H1 (cell line): ENCODE results near the gene GRIN2C. TPM values are rescaled to one million over a fixed set of nuclear protein-coding genes. Genes with fewer than 3 reads are reported as not detected.

Source experiments
- CTCF ChIA-PET: fragments of 300-600 bp; sonication (Branson Sonifier 250); formaldehyde crosslinking; loops from one replicate; lab custom pipeline; 2021; ENCODE audit not compliant: partially characterized antibody; lab: Charles Lee
- POLR2A ChIA-PET: fragments of 300-600 bp; sonication (Branson Sonifier 250); formaldehyde crosslinking; loops from one replicate; lab custom pipeline; 2021; ENCODE audit warnings: inconsistent platforms; ENCODE audit not compliant: partially characterized antibody; lab: Charles Lee
- DNase-seq, 2 experiments: peaks; one replicate each; pipeline versions ENCODE4 v3.0.0 to v3.0.0-alpha.2; 2010 to 2022; ENCODE audit warnings: low spot score in 2 of 2, low read depth in 1 of 2, mixed read lengths in 1 of 2
- FAIRE-seq: peaks from 2 replicates; lab custom pipeline; 2011; peaks lifted over from hg19 to GRCh38; lab: Jason Lieb, UNC
- H2AFZ ChIP-seq: 2 replicates; pipeline ENCODE4 v1.8.1; 2012; ENCODE audit warnings: low read length, inconsistent platforms
- H2AK5ac ChIP-seq: 2 replicates; pipeline ENCODE4 v1.6.1; 2013; ENCODE audit warnings: low read depth, low read length
- H2BK120ac ChIP-seq: replicated peaks from 2 replicates; pipeline ENCODE3; 2013; ENCODE audit warnings: low read depth, low read length, inconsistent platforms
- H2BK12ac ChIP-seq: 2 replicates; pipeline ENCODE4 v1.6.1; 2013; ENCODE audit warnings: low read depth, low read length
- H2BK15ac ChIP-seq: 2 replicates; pipeline ENCODE4 v1.6.1; 2013; ENCODE audit warnings: low read length
- H2BK20ac ChIP-seq: 2 replicates; pipeline ENCODE4 v1.6.1; 2013; ENCODE audit warnings: low read length
- H2BK5ac ChIP-seq: 2 replicates; pipeline ENCODE4 v1.6.1; 2013; ENCODE audit warnings: low read depth, low read length
- H3K14ac ChIP-seq: 2 replicates; pipeline ENCODE4 v1.6.1; 2013; ENCODE audit warnings: inconsistent platforms; ENCODE audit not compliant: insufficient read length
- H3K18ac ChIP-seq: 2 replicates; pipeline ENCODE4 v1.6.1; 2013; ENCODE audit warnings: low read length; ENCODE audit errors: extremely low read depth
- H3K23ac ChIP-seq: 2 replicates; pipeline ENCODE4 v1.6.1; 2013; ENCODE audit warnings: inconsistent platforms; ENCODE audit not compliant: insufficient read length
- H3K23me2 ChIP-seq: 2 replicates; pipeline ENCODE4 v1.6.1; 2013; ENCODE audit warnings: low read depth, low read length
- H3K27ac ChIP-seq: 2 replicates; pipeline ENCODE4 v1.6.1; 2011; ENCODE audit warnings: low read depth, low read length, inconsistent platforms
- H3K27me3 ChIP-seq, 4 experiments: replicated peaks in 1 of 4; 1 replicate in 1 of 4; 2 replicates in 3 of 4; pipeline versions ENCODE4 v1.6.1 to v1.8.1; 2011 to 2013; ENCODE audit warnings: low read length in 3 of 4, mild to moderate bottlenecking in 3 of 4, inconsistent platforms in 2 of 4, mixed read lengths in 2 of 4, moderate library complexity in 1 of 4; ENCODE audit not compliant: control insufficient read depth in 3 of 4, insufficient read depth in 3 of 4; ENCODE audit errors: extremely low read depth in 1 of 4
- H3K36me3 ChIP-seq, 4 experiments: 2 replicates each; pipeline versions ENCODE4 v1.6.1 to v1.8.1; 2011 to 2013; ENCODE audit warnings: mild to moderate bottlenecking in 4 of 4, low read length in 3 of 4, moderate library complexity in 2 of 4, control low read depth in 1 of 4, inconsistent platforms in 1 of 4; ENCODE audit not compliant: insufficient read depth in 4 of 4, control insufficient read depth in 2 of 4
- H3K4ac ChIP-seq: replicated peaks from 2 replicates; pipeline ENCODE3; 2013; ENCODE audit warnings: low read length, low read depth, mixed read lengths, inconsistent platforms; ENCODE audit not compliant: insufficient read length
- H3K4me1 ChIP-seq, 4 experiments: replicated peaks in 1 of 4; 1 replicate in 1 of 4; 2 replicates in 3 of 4; pipeline versions ENCODE4 v1.6.1 to v1.8.1; 2011 to 2013; ENCODE audit warnings: low read length in 3 of 4, inconsistent platforms in 2 of 4, mixed read lengths in 1 of 4; ENCODE audit not compliant: insufficient read depth in 4 of 4, control insufficient read depth in 3 of 4
- H3K4me2 ChIP-seq, 2 experiments: 2 replicates each; pipeline versions ENCODE4 v1.6.1 to v1.8.1; 2011 to 2013; ENCODE audit warnings: low read depth in 2 of 2, low read length in 2 of 2, control low read depth in 1 of 2, inconsistent platforms in 1 of 2, mild to moderate bottlenecking in 1 of 2; ENCODE audit not compliant: insufficient read depth in 1 of 2
- H3K4me3 ChIP-seq, 4 experiments: fragments of 200-600, 300-600 bp in 1 of 4; sonication (generic), shearing (Covaris generic), sonication (Bioruptor Twin) in 1 of 4; 2 replicates each; pipeline versions ENCODE4 v1.5.1 to v1.8.1; 2011 to 2016; ENCODE audit warnings: low read length in 4 of 4, low read depth in 3 of 4, control low read depth in 2 of 4, inconsistent platforms in 2 of 4, mild to moderate bottlenecking in 2 of 4, mixed read lengths in 1 of 4, moderate library complexity in 1 of 4; ENCODE audit not compliant: insufficient read depth in 2 of 4; ENCODE audit errors: extremely low read depth in 1 of 4
- H3K56ac ChIP-seq: replicated peaks from 2 replicates; pipeline ENCODE3; 2013; ENCODE audit warnings: low read depth, mild to moderate bottlenecking, mixed read lengths, low read length, inconsistent platforms; ENCODE audit not compliant: insufficient read length
- H3K79me1 ChIP-seq: 2 replicates; pipeline ENCODE4 v1.6.1; 2013; ENCODE audit warnings: low read depth, low read length, control low read depth
- H3K79me2 ChIP-seq, 2 experiments: 2 replicates each; pipeline versions ENCODE4 v1.6.1 to v1.8.1; 2012 to 2013; ENCODE audit warnings: low read length in 2 of 2, mild to moderate bottlenecking in 2 of 2, inconsistent platforms in 1 of 2; ENCODE audit not compliant: insufficient read depth in 2 of 2, control insufficient read depth in 1 of 2
- H3K9ac ChIP-seq, 4 experiments: replicated peaks in 1 of 4; 1 replicate in 1 of 4; 2 replicates in 3 of 4; pipeline versions ENCODE4 v1.6.1 to v1.8.1; 2011 to 2013; ENCODE audit warnings: low read depth in 3 of 4, low read length in 3 of 4, control low read depth in 2 of 4, mild to moderate bottlenecking in 2 of 4, moderate library complexity in 2 of 4, inconsistent platforms in 1 of 4; ENCODE audit errors: extremely low read depth in 1 of 4
- H3K9me3 ChIP-seq, 2 experiments: 2 replicates each; pipeline versions ENCODE4 v1.6.1 to v1.8.1; 2012 to 2013; ENCODE audit warnings: mild to moderate bottlenecking in 2 of 2, moderate library complexity in 2 of 2, control low read depth in 1 of 2, inconsistent platforms in 1 of 2, low read depth in 1 of 2, low read length in 1 of 2, mixed read lengths in 1 of 2; ENCODE audit not compliant: insufficient read depth in 2 of 2
- H4K20me1 ChIP-seq, 2 experiments: replicated peaks in 1 of 2; 2 replicates each; pipeline versions ENCODE3 to v1.8.1; 2011 to 2013; ENCODE audit warnings: inconsistent platforms in 2 of 2, low read length in 2 of 2, mild to moderate bottlenecking in 1 of 2; ENCODE audit not compliant: insufficient read depth in 2 of 2, control insufficient read depth in 1 of 2
- H4K5ac ChIP-seq: 2 replicates; pipeline ENCODE4 v1.6.1; 2013; ENCODE audit warnings: low read length, low read depth, mixed read lengths, inconsistent platforms; ENCODE audit not compliant: insufficient read length
- H4K8ac ChIP-seq: 2 replicates; pipeline ENCODE4 v1.8.0; 2013; ENCODE audit warnings: mild to moderate bottlenecking, moderate library complexity, low read length, inconsistent platforms; ENCODE audit not compliant: insufficient read depth; ENCODE audit errors: extremely low read depth
- H4K91ac ChIP-seq: replicated peaks from 2 replicates; pipeline ENCODE3; 2013; ENCODE audit warnings: low read length, mixed read lengths, inconsistent platforms; ENCODE audit not compliant: insufficient read length
- NANOG ChIP-seq: IDR thresholded peaks from 2 replicates; pipeline ENCODE4 v1.6.1; 2011; ENCODE audit warnings: low read length, low read depth, mild to moderate bottlenecking, inconsistent platforms; ENCODE audit not compliant: insufficient read depth, poor library complexity, severe bottlenecking
- POLR2A ChIP-seq, 2 experiments: IDR thresholded peaks; 1 replicate in 1 of 2; 2 replicates in 1 of 2; pipeline ENCODE4 v1.6.1; 2011; ENCODE audit warnings: low read depth in 2 of 2, low read length in 2 of 2, mild to moderate bottlenecking in 2 of 2; ENCODE audit errors: control extremely low read depth in 1 of 2
- SAP30 ChIP-seq: fragments of 300-600 bp; sonication (generic); IDR thresholded peaks from 2 replicates; pipeline ENCODE4 v1.7.1; 2012; ENCODE audit warnings: low read length, moderate library complexity, mild to moderate bottlenecking, inconsistent platforms; ENCODE audit not compliant: insufficient read depth, insufficient replicate concordance
- WGBS, 2 experiments: shearing (Covaris generic) in 1 of 2; methylation state at CpG; one replicate each; pipeline versions ENCODE4 v1.1.6 to v1.1.7; 2013 to 2015; ENCODE audit warnings: low lambda C conversion rate in 2 of 2, mixed read lengths in 2 of 2, inconsistent platforms in 1 of 2, low coverage in 1 of 2, missing lambda C conversion rate in 1 of 2; ENCODE audit not compliant: insufficient replicate concordance in 2 of 2, insufficient coverage in 1 of 2, insufficient read length in 1 of 2; ENCODE audit errors: extremely low coverage in 1 of 2, missing lambda C conversion rate in 1 of 2; 5-methylcytosine and 5-hydroxymethylcytosine counted together
- polyA plus RNA-seq, 7 experiments: library from polyadenylated mRNA; depleted of rRNA in 3 of 7; stranded (reverse) in 5 of 7; unstranded in 2 of 7; fragments of >200 nt in 5 of 7; fragments of 200-250 nt in 2 of 7; gene quantifications; 1 replicate in 5 of 7; 2 replicates in 1 of 7; 4 replicates in 1 of 7; pipeline versions ENCODE4 v1.2.1 to v1.2.3, GENCODE V29; 2011 to 2013; ENCODE audit warnings: missing spikeins in 2 of 7, mixed read lengths in 2 of 7
- total RNA-seq: library from RNA; stranded (reverse); fragmentation: NEBNext Ultra II Directional; extraction: Animal tissue kit (Norgen Biotek cat#: 25700); gene quantifications from 2 replicates; pipeline ENCODE4 v1.2.1, GENCODE V29; 2021

Gene GRIN2C
- total and polyA plus RNA-seq, 2 of the 8 experiments (the other 6 are each of a cell fraction or from before 2014, with no cell fraction given): 0.06 to 0.07 TPM

DNA sequence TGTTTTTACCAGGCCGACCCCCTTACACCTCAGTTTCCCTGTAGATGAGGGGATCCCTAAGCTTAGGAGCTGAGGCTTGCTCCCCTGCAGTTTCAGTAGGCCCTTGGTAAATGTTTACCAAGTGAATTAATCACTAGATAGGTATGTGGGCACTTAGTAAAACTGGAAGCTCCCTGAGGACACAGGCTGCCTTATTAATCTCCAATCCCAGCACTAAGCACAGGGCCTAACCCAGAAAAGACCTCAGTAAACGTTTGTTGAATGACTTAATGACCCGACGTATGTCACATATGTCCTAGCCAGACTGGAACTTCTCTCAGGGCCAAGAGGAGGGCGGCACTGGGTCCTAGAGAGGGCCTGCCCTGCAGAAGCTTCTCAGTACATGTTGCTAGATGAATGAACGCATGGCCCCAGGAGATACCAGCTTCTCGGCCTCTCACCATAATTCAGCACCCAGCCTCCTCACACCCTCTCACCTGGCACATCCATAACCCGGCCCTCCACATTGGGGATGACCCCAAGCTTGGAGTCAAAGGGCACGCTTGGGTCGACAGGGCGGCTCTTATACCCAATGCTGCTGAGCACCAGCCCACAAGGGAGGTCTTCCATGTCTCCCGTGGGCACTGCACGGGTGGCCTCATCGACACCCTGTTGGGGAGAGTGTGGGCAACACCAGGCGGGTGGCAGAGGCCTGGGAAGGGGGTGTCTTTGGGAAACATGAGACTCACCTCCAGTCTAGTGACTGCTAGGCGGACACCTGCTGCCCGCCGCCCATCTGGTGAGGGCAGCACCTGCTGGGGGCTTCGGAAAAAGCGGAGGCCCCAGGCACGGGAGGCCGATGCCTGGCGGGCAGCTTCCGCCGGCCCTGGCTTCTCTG is 4.0 kb upstream of the GRIN2C start:
- H4K91ac ChIP-seq: no peak overlapping the region
- H3K23me2 ChIP-seq: no peaks in the 10 kb centered on the region; the same call in 1 of the 2 replicates
- H4K20me1 ChIP-seq: peaks cover 2 to 9% of the 10 kb centered on the region in 2 experiments
- FAIRE-seq (no peak), DNase-seq (no peak)
- no peak overlapping the region for H2BK120ac ChIP-seq
- H2BK12ac ChIP-seq: no peak overlapping the region
- H3K79me2 ChIP-seq: no peaks in the 10 kb centered on the region
- no peak overlapping the region for H2BK5ac ChIP-seq
- H3K23ac ChIP-seq: no peak overlapping the region
- no peak overlapping the region for H2BK15ac ChIP-seq
- CTCF ChIA-PET: interaction anchor here (0.6 to 99.6 kb wide), 18 partner anchors 20 to 501 kb away, joined by 3 to 2981 read pairs (median 8); partner anchors contain the start of genes BTBD17, FDXR, GRIN2C and MRPL58
- H3K18ac ChIP-seq: no peak overlapping the region
- TF ChIP-seq NANOG (no peak), SAP30 (no peak), POLR2A (IDR thresholded peaks at IDR 0.05; ENCODE audit: control extremely low read depth in 1 of 2, low read depth in 2 of 2, low read length in 2 of 2) (no peak)
- no peak overlapping the region for H2BK20ac ChIP-seq
- H3K4me3 ChIP-seq: no peak overlapping the region
- H3K9ac ChIP-seq: no peak overlapping the region
- no peak overlapping the region for H3K27ac ChIP-seq
- no peak overlapping the region; the same call in 1 of the 2 replicates for H4K8ac ChIP-seq
- H3K14ac ChIP-seq: no peak overlapping the region
- no peak overlapping the region for H3K4me2 ChIP-seq
- H4K5ac ChIP-seq: no peak overlapping the region
- H2AFZ ChIP-seq: no peak overlapping the region
- H2AK5ac ChIP-seq: no peak overlapping the region
- H3K4me1 ChIP-seq: peaks cover 0 to 8% (median 5%) of the 10 kb centered on the region in 4 experiments; a peak in 4 of 7 replicates
- 91% methylated on average over 22 of the region's 25 CpGs; no CpG with 5 or more reads in 1 of the 2 experiments for WGBS, 2 experiments
- H3K36me3 ChIP-seq: peaks cover 0 to 17% (median under 1%) of the 10 kb centered on the region in 4 experiments; a peak in 2 of 8 replicates
- peaks cover 33 to 35% (median 33%) of the 10 kb centered on the region in 4 experiments for H3K27me3 ChIP-seq
- H3K79me1 ChIP-seq: no peaks in the 10 kb centered on the region
- H3K9me3 ChIP-seq: no peaks in the 10 kb centered on the region
- H3K4ac ChIP-seq: no peak overlapping the region
- no peak overlapping the region for H3K56ac ChIP-seq
- POLR2A ChIA-PET: interaction anchor here (1.3 to 3.5 kb wide), 2 partner anchors 9 to 33 kb away, joined by 3 to 17 read pairs; partner anchors contain the start of gene FDXR
